ENCODE measurements around the gene MESP2. TPM values are rescaled to one million over a fixed set of nuclear protein-coding genes. Genes with fewer than 3 reads are reported as not detected.
"Not testable (repeated sequence)": the region's sequence is repeated elsewhere in the genome, so short reads cannot be mapped to it uniquely, and the experiment has no call there.

Gene MESP2
- total and polyA plus RNA-seq, 3 donors from 2014 or later = 1.3 to 2.9 (median 2.2) TPM

GRCh38 chr15:89787944-89788343 is 11.8 kb downstream of the MESP2 start:
- Histone ChIP-seq H3K27me3 (no peaks in the 10 kb centered on the region), H3K36me3 (ENCODE audit: low read depth, missing control alignments) (no peaks in the 10 kb centered on the region), H3K4me1 (no peaks in the 10 kb centered on the region), H3K4me3 (no peak overlapping the region), H3K27ac (no peak overlapping the region), H3K9me3 (no peaks in the 10 kb centered on the region)
- TF ChIP-seq POLR2A (IDR thresholded peaks at IDR 0.05) = no peak
- no peak for TF ChIP-seq CTCF (IDR thresholded peaks at IDR 0.05)
- WGBS, 2 donors = 87 to 93% methylated on average over 3 of the region's 3 CpGs
- intact Hi-C loops (cut with DNase I; ENCODE audit: low total_unique reads) = no loop called here
- no peak for DNase-seq

- H3K27ac ChIP-seq; H3K36me3 ChIP-seq (ENCODE audit: low read depth, missing control alignments); intact Hi-C loops (cut with DNase I; ENCODE audit: low total_unique reads); H3K4me1 ChIP-seq; H3K9me3 ChIP-seq; H3K27me3 ChIP-seq; H3K4me3 ChIP-seq; DNase-seq: not testable (repeated sequence)
- 93 to 97% methylated on average over 4 of the region's 4 CpGs for WGBS, 2 donors
These were observed 12.5 kb downstream of the MESP2 start for GRCh38 chr15:89788585-89788984.

DNA sequence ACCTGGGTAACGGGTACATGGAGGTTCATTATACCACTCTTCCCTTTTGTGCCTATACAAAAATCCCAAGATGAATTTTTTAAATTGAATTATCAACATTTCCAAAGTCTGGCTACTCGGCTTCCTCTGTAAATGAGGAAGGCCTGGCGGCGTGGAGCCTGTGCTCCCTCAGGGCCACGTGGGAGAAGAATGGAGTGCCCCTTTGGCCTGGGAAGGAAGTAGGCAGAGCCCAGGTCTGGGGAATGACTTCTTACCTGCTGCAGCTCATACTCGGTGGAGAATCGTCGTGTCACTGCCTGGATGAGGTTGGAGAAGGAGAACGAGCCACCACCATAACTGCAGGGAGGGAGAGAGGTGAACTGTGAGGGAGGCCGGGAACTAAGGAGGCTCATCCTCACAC is 14.1 kb downstream of the MESP2 start:
- H3K36me3 ChIP-seq (ENCODE audit: low read depth, missing control alignments) = no peaks in the 10 kb centered on the region
- intact Hi-C loops (cut with DNase I; ENCODE audit: low total_unique reads) = no loop called here
- no peak overlapping the region for H3K4me3 ChIP-seq
- H3K9me3 ChIP-seq = no peaks in the 10 kb centered on the region
- TF ChIP-seq POLR2A (IDR thresholded peaks at IDR 0.05) (no peak), CTCF (IDR thresholded peaks at IDR 0.05) (no peak)
- no peaks in the 10 kb centered on the region for H3K4me1 ChIP-seq
- DNase-seq = no peak
- H3K27ac ChIP-seq = no peak overlapping the region
- no peaks in the 10 kb centered on the region for H3K27me3 ChIP-seq
- WGBS, 2 donors = 76 to 78% methylated on average over 10 of the region's 10 CpGs

DNA sequence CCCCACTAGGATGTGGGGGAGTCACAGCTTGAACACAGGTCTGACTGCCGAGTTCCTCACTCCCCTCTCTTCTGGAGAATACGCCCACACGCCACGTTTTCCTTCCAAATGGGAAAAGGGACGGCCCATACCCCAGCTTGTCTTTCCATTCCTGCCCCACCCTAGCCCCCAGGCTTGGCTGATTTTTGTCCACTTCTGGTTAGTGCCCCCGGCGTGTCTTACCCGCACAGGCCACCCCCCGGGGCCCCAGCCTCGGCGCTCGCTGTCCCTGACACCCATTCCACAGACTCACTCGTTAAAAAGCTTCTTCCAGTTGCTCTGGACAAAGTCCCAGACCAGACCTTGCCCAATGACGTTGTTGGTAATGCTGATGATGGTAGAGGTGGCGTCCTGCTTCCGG is 14.5 kb downstream of the MESP2 start:
- 87 to 92% methylated on average over 16 of the region's 16 CpGs for WGBS, 2 donors
- H3K4me1 ChIP-seq = no peaks in the 10 kb centered on the region
- no peaks in the 10 kb centered on the region for H3K9me3 ChIP-seq
- H3K27me3 ChIP-seq = no peaks in the 10 kb centered on the region
- intact Hi-C loops (cut with DNase I; ENCODE audit: low total_unique reads) = no loop called here
- no peak overlapping the region for H3K27ac ChIP-seq
- no peaks in the 10 kb centered on the region for H3K36me3 ChIP-seq (ENCODE audit: low read depth, missing control alignments)
- no peak overlapping the region for H3K4me3 ChIP-seq
- no peak for DNase-seq
- no peak for TF ChIP-seq CTCF (IDR thresholded peaks at IDR 0.05)
- no peak for TF ChIP-seq POLR2A (IDR thresholded peaks at IDR 0.05)

DNA sequence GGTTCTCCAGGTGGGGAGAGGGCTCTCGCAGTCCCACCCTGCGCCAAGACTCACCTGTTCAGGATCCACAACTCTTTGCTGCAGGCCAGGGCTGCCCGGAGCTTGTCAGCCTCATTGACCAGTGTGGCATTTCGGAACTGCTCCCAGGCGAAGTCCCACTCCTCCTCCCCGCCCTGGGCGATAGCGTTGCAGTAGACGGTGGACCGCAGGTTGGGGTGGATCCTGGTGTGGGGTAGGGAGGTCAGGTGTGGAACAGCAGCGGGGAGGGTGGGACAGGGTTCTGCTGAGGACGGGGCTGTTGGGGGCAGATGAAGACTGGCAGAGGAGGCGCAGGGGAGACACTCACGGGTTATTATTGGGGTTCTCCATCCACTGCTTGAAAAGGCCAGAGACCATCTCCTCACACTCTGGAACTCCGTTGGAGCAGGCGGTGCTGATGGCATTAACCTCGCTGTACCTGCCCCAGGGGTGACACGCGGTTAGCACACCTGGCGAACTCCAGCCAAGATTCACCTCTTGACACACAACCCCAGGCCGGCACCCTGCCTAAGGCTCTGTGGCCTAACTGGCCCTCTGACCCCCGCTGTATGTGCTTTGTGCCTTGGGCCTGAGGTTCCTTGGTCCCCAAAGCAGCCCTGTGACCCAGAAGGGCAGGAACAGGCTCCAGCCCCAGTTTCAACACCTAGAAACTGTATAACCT is 16.1 kb downstream of the MESP2 start:
- no peaks in the 10 kb centered on the region for H3K9me3 ChIP-seq
- H3K4me3 ChIP-seq = no peak overlapping the region
- H3K36me3 ChIP-seq (ENCODE audit: low read depth, missing control alignments) = no peaks in the 10 kb centered on the region
- H3K4me1 ChIP-seq = no peaks in the 10 kb centered on the region
- no peaks in the 10 kb centered on the region for H3K27me3 ChIP-seq
- 94 to 96% methylated on average over 22 of the region's 22 CpGs for WGBS, 2 donors
- no peak for TF ChIP-seq POLR2A (IDR thresholded peaks at IDR 0.05)
- TF ChIP-seq CTCF (IDR thresholded peaks at IDR 0.05) = no peak
- intact Hi-C loops (cut with DNase I; ENCODE audit: low total_unique reads) = no loop called here
- H3K27ac ChIP-seq = no peak overlapping the region
- DNase-seq = no peak
